C4-2B (cell line): ENCODE results near the gene MSI2.

Experiments
- CTCF ChIP-seq: fragments of 450-650 bp; conservative IDR thresholded peaks from 2 replicates; pipeline ENCODE4 v1.5.1; 2017; ENCODE audit warnings: mild to moderate bottlenecking
- ZFX ChIP-seq: fragments of 450-650 bp; IDR thresholded peaks from 2 replicates; pipeline ENCODE4 v1.6.1; 2017

GRCh38 chr17:57662644-57663308 is 406.5 kb downstream of the MSI2 start:
- no peak for TF ChIP-seq CTCF
- TF ChIP-seq ZFX: no peak
